Liver (tissue), 2 donors: ENCODE measurements around the gene GSTP1.

ENCODE experiments used
- CTCF ChIP-seq: fragments of 150-350 bp; IDR thresholded peaks from 2 replicates; pipeline ENCODE4 v1.5.1; 2017; ENCODE audit warnings: improper control_type of control experiment, low read depth, low read length; ENCODE audit not compliant: missing input control
- REST ChIP-seq: IDR thresholded peaks from 2 replicates; pipeline ENCODE4 v1.6.1; 2016; ENCODE audit warnings: antibody characterized with exemption, mild to moderate bottlenecking
- donor health status: healthy.

GRCh38 chr11:67593565-67593905 lies 9.9 kb downstream of the GSTP1 start:
- TF ChIP-seq REST (no peak), CTCF (no peak)
